GM18507 (cell line): ENCODE measurements around the gene ENAH.

Experiments
- DNase-seq: peaks from one replicate; pipeline ENCODE4 v3.0.0; 2011; ENCODE audit warnings: low read depth; ENCODE audit not compliant: insufficient read length; ENCODE audit errors: extremely low spot score
- FAIRE-seq: peaks from 2 replicates; lab custom pipeline; 2011; peaks lifted over from hg19 to GRCh38; lab: Jason Lieb, UNC

Gene ENAH

DNA sequence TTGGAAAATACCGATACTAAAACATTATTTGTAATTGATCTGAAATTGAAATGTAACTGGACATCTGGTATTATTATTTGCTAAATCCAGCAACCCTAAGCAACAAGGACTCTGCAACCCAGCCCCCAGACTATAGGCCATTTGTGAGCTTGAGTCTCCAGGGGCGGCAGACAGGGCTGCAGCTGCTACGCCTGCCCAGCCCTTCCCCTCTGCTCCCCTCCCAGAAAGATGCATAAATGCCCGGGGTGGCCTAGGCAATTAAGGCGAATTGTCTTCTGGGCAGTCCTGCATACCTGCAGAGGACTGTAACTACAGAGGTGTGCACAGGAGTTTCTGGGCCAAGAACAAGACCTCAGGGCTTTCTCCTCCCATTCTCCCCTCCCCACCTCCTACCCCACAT lies 183.9 kb downstream of the ENAH start:
- no peak for DNase-seq

DNA sequence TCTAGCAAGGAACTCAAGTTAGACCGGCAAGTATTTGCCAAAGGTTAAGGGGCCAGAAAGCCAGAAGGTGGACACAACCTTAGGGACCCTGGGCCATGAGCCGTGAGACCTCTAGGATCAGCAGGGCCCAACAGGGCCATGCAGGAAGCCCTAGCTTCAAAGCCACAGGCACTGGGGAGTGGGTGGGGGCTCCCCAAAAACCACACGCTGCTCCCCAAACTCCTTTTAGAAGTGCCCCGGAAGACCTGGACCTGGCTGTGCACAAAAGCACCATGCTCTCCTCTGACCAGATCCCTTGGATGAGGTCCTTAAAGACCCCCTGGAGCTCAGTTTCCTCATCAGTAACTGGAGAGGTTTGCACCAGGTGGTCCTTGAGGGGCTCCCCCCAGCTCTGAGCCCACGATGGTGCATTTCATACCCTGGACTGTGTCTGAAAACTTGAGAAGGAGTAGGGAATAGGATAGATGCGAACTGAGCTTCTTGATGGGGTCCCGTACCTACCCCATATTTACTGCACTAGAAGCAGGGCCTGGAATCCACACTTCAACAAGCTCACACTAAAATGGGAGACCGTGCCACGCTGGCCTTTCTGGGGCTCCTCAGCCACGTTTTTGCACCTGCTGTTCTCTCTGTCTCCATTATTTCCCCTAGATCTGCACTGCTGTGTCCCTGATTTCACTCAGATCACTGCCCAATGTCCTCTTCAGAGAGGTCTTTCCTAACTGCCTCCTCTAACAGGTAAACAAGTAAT lies 184.5 kb downstream of the ENAH start:
- DNase-seq (no peak), FAIRE-seq (no peak)

More for the DNA sequence above, 183.9 kb downstream of the ENAH start:
- FAIRE-seq = no peak

DNA sequence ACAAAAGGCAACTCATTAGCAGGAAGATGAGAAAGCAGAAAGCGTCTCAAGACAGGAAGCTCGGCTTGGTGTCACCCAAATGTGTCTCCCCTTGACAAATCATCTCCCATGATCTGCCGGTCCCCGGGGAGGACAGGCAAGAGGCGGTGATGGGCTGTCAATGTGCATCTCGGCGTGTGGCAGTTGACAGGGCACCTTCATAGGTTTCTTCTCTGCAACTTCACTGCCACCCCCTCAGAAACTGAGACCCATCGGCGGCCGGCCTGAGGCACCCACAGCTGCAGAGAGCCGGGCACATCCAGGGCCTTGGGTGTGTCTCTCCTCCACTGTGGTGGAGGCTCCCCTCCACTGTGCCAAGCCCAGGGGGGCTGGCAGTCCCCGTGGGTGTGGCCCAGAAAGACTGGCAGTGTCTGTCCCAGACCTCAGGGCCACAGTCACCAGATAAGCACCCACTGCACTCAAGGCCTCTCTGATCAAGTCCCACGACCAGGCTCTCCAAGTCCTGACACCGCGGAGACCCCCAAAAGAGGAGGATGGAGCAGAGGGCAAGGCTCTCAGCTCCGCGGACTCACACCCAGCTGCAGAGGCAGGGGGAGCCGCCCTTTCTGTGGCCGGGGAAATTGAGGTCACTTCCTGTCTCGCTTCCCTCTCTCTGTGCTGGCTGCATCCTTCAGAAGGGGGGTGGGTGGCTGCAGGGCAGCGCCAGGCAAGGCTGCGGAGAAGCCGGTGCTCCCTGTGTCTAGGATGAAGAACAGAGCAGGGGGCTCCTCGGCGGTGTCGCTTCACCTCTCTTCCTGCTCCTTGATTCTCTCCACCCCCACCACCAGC lies 185.5 kb downstream of the ENAH start:
- FAIRE-seq = peak; percentile 93

DNA sequence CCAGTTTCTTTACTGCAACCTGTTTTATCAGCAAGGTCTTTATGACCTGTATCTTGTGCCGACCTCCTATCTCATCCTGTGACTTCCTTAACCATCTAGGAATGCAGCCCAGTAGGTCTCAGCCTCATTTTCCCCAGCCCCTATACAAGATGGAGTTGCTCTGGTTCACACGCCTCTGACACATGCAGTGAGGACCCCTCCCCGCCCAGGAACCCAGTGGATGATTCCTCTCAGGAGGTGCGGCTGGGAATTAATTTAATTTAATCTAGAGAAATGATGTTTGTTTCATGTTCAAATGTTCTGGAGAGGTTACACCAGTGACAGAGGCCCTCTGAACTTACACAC lies 186.1 kb downstream of the ENAH start:
- FAIRE-seq (no peak), DNase-seq (no peak)

More for the DNA sequence above, 185.5 kb downstream of the ENAH start:
- DNase-seq = peak; percentile 73

DNA sequence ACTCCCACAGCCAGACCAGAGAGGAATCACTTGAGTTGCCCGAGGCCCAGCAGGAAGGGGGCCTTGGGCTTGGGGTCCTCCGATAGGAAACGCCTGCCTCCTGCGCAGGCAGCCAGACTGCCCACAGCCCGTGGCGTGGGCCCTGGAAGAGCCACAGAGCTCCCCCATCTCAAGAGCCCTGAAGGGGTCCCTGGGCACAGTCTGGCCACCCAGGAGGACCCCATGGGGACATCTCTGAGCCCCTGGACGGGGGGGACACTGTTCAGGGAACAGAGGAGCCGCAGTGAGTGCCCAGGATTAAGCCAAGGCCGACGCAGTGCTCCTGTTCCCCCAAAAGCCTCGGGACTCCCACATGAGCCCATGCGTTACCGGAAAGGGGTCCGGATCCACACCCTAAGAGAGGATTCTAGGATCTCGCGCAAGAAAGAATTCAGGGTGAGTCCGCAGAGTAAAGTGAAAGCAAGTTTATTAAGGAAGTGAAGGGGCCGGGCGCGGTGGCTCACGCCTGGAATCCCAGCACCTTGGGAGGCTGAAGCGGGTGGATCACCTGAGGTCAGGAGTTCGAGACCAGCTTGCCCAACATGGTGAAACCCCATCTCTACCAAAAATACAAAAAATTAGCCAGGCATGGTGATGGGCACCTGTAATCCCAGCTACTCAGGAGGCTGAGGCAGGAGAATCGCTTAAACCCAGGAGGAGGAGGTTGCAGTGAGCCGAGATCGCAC lies 187.0 kb downstream of the ENAH start:
- DNase-seq = no peak
- no peak for FAIRE-seq

DNA sequence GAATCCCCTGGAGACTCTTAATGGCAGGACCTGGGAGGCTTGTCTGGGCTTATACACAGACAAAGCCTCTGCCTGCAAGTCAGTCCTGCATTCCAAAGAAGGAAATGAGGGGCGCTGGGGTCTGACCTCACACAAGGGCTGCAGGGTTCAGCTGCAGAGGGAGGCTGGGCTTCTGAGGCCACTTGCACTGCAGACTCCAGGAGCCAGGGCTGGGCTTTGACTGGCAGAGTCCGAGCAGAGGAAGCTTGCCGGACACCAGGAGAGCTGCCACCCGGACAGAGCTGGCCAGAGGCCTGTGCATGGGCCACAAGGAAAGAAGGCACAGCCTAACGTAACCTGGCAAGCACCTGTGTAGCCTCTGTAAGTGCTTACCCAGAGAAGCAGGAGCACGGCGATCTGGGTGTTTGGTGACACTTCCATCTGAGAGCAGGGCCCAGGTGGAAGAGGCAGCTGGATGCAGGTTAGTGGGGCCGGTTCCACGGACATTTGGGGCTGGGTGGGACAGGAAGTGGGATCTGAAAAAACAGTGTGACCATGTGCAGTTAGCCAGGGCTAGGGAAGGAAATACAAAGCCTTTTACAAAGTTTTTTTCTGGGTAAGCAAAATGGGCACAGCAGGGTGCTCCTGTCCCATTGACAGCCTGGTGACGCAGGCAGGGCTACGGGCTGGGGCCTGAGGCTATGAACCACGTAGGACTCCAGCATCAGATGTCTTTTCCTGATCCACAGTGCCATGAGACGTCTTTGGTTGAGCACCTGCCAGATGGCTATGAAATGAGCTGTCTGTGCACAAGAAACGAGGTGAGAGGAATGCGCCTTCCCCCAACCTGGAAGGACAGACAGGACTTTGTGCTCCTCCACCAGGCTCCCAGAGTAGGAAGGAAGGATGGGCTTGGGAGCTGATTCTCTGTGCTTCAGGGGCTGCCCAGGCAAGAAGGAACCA lies 187.8 kb downstream of the ENAH start:
- FAIRE-seq (no peak), DNase-seq (no peak)

DNA sequence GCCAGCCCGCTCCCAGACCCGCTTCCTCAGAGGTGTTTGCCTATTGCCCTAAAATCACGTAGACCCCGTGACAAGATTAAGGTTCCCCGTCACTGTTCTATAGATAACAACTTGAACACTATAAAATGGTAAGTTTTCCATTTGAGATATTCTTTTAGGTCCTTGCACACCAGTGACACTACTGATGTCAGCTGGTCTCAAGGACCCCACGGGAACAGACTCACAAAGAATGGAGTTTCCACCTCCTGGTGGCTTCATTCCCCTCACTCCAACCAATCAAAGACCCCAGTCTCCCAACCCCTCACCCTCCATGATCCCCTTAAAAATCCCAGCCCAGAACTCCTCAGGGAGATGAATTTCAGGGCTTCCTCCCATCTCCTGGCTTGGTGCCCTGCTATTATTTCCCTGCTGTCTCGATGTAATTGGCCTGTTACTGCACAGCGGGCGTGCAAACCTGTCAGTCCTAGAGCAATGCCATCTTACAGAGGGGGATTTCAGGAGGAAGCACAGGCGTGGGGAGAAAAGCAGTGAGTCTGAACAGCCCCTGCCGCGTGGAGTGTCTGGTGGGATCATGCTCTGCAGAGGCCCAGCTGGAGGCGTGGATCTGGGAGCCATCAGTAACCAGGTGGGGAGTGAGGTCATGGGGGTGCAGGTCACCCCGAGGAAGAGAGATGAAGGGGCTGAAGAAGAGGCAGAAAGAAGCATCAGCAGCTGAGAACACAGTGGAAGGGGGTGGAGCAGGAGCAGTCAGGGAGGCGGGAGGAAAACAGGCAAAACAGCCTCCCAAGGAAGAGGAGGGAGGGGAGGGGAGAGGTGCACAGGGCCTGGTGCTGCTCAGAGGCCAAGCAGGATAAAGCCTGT lies 190.0 kb downstream of the ENAH start:
- FAIRE-seq = no peak
- no peak for DNase-seq

DNA sequence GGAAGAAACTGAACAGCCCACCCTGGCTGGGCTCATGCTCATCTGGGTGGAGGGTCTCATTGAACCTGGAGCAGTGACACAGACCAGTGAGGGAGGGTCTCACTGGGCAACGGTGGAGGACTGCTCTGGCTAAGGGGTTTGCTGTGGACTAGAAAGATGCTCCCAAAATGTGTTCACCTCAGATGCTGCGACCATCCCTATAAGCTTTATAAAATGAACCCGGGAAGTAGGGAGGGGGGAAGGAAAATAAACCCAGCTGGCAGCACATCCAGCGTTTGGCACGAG lies 190.6 kb downstream of the ENAH start:
- FAIRE-seq (no peak), DNase-seq (no peak)

DNA sequence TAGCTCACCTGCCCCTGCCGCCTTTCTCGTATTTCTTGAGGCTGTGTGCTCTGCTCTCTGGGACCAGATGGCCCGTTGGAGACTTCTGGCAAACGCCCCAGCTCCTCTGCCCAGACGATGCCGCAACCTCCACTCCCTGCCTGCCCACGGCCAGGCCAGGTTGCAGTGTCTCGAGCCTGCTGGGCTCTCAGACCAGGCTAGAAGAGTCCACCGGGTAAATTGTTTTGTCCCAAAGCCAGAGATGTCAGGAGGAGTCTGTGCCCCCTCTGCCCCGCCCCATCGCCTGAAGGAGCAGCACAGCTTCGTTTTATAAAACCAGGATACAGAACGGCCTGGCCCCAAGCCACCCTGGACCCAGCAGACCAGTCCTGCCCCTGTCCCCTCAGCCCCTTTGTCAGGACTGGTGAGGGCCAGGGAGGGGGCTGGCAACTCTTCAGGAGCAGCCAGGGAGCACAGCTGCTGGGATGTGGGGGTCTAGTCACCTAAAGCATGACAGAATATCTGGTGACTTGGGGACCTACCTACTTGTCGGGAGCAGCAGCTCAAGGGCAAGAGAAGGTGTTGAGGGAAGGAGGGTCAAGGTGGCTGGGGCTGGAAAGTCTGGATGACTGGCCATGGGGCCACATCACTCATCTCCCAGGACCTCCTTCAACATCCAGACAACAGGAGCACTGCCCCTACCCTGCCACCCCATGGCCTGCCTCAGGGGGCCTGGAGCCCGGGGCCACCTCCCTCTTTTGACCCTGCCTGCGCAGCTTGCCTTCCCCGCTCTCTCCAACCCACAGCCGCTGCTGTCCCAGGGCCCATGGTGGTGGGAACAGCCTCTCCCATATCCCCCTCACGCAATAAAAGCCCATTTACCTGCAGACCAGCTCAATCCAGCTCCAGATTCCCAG lies 191.1 kb downstream of the ENAH start:
- no peak for FAIRE-seq
- DNase-seq = no peak

DNA sequence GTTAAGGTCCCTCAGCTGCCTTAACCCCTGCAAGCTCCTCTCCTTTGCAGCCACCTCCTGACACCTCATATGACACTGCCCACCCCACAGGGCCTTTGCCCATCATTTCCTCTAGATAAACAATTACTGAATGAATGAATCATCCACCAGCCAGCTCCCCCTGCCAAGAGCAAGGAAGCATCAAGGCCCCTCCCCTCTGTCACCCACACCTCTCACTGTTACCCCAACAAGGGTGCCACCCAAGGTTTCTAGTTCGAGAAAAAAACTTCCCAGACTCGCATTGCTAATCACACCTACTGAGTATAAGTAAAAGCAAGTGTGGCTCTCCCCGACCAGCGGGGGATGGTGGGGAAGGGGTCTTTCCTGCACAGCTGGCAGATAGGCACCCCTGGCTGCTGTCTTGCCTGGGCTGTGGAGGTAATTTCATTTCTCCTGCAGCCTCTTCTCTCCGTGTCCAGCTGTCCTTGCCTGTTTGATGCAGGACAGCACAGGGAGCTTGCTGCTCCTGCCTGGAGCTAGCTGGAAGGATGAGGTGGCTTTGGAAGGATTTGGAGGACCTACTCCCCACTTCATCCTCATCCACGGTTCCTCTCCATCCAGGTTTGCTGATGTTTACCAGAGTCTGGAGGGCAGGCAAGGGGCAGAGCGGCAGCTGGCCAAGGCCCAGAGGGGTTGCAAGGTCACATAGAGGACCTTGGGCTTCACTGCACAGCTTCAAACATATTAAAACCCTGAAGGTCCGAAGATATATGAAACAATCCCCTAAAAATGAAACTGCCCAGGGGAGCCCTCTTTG lies 192.0 kb downstream of the ENAH start:
- FAIRE-seq = no peak
- no peak for DNase-seq

DNA sequence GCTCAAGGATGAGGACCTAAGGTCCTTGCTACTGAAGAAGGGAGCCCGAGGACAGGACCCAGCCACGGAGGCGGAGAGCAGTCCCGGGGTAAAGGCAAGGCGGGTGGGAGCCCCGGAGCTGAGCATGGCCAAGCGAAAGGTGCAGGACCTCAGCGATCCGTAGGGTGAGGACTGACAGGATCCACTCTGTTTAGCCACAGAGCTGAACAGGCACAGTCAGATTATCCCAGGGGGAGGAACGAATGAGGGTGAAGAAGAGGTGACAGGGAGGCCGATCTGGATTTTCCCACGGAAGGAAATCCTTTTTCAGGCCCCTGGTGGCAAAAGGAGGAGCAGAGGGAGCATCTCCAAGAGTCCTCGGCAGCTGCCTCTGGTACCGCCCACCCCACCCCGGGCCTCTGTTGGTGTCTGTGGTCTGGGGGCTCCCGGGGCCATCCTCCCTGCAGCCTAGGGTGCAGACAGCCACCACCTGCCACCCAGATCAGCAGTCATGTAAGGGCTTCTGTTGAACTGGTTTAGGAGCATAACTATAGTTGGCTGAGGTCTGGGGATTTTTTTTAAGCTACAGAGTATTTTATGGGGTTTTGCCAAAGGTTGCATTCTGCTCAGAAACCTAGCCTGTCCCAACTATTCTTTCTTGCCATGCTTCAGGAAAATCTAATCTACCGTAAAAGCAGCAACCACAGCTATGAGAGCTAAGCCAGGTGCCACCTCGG lies 192.7 kb downstream of the ENAH start:
- FAIRE-seq (no peak), DNase-seq (no peak)

DNA sequence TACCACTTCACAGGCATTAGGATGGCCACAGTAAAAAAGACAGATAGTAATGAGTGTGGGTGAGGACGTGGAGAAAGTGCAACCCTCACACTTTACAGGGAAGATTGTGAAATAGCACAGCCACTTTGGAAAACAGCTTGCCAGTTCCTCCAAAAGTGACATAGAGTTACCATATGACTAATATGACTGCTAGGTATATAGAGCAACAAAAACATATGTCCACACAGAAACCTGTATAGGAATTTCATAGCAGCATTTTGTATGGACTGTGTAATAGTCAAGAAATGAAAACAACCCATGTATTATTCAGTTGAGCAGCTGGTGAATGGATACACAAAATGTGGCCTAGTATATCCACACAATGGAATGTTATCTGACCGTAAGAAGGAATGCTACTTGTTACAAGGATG lies 194.7 kb downstream of the ENAH start:
- FAIRE-seq (no peak), DNase-seq (no peak)

DNA sequence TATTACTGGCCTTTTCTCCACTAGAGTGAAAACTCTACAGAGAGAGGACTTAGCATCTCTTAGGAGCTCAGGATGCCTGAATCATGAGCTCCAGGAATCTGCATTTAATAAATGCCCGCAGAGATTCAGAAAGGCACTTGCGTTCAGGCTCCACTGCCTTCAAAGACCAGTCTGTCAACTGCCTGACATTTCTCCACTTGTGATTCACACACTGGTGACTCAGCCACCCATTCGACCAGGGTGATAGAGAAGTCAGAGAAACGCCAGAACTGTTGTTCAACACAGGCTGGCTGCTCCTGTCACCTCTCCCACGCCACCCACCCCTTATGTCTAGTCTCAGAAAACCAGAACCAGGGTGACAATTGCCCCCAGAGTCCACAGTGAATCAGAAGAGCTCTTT lies 198.2 kb downstream of the ENAH start:
- DNase-seq (no peak), FAIRE-seq (no peak)

DNA sequence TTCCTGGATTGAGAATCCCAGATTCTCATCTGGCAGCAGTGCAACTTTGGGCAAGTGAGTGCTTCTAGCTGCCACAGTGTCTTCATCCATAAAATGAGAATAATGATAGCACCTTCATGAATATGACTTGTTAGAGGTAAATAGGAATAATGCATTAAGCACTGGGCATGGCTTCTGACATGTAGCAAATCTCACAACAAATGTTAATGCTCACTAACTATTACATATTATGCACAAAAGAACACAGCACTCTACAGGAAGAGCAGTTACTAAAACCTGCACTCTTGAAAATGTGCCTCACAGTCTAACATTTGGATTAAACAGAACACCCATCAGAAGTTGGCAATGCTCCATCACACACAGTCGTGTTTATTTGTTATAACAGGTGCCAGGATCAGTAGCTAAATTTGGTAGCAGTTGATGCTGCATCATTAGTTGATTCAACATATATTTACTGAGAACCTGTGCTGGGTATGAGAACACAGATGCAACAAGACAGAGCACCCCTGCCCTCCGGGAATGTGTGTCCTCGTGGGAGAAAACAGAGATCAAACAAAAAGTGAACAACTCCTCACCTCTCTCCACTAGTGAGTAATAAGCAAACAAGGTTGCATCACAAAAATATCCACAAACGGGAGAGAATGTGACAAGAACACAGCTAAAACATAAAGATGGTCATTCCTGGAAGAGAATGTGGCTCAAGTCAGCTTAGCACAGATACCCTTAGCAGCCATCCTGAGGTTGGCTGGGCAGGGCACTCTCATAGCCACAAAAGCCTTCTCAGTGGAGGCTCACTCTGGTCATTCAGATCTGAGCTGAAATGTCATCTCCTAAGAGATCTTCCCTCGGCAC lies 198.9 kb downstream of the ENAH start:
- FAIRE-seq (no peak), DNase-seq (no peak)

DNA sequence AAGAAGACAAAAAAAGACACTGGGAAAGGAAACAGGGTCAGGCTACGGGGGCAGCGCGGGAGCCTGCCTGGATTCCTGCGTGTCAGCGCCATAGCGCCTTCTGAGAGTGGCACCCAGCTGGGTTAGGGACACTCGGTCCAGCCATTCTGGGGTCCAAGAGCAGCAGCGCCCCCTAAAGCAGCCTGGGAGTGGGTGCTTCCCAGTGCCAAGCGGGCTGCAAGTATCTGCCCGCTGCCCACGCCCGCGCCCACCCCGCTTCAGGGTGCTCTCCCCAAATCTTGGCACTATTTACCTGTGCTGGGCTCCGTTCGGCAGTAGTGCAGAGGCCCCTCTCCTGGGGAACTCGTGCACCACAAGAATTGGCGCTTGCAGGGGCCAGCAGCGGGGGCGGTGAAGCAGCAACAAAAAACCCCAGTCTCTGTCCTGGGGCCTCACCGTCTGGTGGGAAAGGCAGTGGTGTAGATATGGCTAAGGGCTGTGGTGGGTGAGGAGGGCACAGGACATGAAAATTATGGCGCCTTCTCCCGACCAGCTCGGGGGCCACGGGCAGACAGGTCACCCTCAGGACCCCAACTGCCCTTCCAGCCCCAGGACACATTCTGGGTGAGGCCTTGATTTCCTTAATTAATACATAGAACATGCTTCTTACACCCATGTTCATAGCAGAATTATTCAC lies 200.9 kb downstream of the ENAH start:
- FAIRE-seq (no peak), DNase-seq (no peak)
